Lung microvascular endothelial cell (primary cell): Measurements from ENCODE around the gene STARD4. TPM values are rescaled to one million over a fixed set of nuclear protein-coding genes. Genes with fewer than 3 reads are reported as not detected.

Source experiments
- DNase-seq, 2 donors: peaks; one replicate each; pipeline versions ENCODE4 v3.0.0 to v3.0.0-alpha.2; 2010; ENCODE audit warnings: low read depth in 2 of 2
- total RNA-seq: library from RNA; depleted of rRNA; stranded (reverse); fragments of >200 nt; gene quantifications from 2 replicates; pipeline ENCODE4 v1.2.1, GENCODE V29; 2014

Gene STARD4
- total RNA-seq, 1 donor from 2014 or later: 42.5 TPM

DNA sequence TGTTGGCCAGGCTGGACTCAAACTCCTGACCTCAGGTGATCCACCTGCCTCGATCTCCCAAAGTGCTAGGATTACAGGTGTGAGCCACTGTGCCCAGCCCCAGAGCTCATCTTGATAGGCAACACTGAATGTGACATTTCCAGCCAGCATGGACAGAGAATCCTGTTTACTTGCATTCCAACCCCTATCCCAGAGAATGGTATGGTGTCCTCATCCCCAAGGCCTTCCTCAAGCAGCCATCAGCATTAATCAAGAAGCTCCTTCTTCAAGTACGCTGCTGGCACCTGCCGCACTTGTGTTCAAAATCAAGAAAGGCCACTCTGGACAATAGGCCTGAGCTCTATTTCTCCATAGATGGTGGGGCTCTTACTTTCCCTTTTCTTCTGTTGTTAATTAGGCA is 40.2 kb downstream of the STARD4 start:
- no peak for DNase-seq

DNA sequence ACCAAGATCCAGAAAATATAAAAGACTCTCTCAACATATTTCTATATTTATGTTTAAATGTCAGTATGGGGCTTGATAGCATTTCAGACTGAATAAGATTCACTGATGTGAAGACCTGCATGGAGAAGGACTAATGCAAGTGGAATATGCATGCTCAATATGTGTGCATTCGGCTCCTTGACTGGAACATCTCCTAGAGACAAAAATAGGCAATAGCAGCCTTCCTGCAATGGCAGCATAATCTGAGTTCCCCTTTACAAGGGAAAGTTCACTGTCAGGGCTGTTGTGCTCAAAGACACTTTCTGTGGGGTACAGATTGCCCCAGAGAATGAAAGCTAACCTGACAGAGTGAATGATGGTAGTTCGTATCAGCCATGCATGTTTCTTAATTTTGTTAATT is 42.4 kb downstream of the STARD4 start:
- no peak for DNase-seq

DNA sequence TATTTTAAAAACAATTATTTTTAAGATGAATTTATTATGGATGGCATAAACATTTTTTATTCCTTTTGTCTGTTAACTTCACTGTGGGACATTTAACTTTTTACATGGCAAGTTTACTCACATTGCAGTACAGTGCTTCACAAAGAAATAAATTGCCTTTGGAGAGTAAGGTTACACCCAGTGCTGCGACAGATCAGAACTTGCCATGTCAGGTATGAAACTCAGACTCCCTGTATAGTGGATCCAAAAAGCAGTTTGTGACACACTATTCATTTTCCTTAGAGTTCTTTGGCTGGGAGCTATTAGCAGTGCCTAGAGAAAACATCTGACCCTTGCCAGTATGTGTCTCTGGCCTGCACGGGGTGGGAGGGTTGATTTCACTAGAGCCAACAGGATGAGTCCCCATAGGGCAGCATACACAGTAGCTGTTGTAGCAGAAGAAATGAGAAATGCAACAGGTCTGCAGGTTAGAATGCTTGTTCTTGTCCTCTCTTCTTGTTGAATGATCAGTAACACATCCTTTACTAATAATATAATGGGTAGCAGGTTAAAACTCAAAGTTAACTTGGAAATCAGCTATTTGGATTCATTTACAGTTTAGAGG is 42.9 kb downstream of the STARD4 start:
- DNase-seq: no peak

DNA sequence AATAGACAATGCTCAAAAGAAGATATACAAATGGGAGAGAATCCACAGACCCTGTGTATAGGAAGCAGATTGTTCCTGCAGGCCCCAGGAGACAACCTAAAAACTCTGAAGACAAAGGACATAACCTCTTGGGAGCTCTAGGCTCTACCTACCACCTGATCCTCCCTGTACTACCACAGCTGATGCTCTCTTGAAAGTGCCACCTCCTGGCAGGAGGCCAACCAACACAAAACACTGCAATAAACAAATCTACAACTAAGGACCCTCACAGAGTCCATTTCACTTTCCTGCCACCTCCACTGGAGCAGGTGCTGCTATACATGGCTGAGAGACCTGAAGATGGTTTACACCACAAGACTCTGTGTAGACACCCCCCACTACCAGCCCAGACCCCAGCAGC is 49.0 kb downstream of the STARD4 start:
- DNase-seq: no peak

DNA sequence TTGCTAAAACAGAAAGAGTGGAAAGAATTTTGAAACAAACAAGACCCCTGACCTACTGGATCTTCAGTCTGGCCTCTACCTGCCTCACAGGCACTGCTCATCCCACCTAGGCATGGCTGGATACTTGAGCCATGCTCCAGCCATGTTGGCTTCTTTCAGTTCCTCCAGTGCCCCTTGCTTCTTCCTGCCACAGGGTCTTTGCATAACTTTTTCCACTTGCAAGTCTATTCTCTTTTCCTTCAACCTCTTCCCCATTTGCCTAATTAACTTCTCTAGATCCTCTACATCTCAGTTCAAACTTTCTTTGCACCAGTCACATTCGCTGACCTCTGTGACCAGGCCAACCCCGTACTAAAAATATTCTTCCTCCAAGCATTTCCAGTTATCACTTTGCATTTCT is 50.4 kb downstream of the STARD4 start:
- no peak for DNase-seq

DNA sequence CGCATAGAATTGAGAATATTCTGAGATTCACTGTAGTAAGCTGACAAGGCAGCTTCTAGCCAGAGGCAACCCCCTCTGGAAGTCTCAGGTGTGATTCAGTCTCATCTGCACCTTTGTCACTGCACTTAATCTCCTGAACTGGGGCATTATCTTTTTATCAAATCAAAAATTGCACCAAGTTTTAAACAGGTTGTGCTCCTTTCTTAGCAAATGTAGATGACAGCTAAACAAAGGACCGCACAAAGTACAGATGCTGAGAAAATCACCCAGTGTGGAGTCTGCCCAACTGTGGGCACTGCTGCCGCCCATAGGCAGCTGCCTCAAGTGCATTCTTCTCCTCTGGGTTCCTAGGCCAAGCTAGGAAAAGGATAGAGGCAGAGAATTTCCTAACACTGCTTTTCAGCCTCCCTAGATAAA is 51.1 kb downstream of the STARD4 start:
- DNase-seq: peak; percentile 30 to 31

DNA sequence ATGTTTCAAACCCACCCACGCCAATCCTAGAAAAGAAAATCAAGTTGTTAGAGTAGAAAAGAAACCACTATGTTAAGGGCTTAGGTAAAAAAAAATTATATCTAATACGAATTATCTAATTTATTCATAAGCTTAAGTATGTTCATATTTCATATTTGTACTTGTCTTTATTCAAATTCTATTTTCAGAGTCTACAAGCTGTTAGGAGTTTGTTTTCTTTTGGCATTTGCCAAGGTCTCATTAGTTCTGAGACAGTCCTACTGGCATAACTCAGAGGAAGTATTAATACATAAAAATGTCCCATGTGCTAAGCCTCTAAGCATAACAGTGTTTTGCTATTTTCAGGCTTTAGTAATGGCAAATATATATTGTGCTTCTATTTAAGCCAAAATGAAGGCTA is 57.6 kb downstream of the STARD4 start:
- DNase-seq: no peak

DNA sequence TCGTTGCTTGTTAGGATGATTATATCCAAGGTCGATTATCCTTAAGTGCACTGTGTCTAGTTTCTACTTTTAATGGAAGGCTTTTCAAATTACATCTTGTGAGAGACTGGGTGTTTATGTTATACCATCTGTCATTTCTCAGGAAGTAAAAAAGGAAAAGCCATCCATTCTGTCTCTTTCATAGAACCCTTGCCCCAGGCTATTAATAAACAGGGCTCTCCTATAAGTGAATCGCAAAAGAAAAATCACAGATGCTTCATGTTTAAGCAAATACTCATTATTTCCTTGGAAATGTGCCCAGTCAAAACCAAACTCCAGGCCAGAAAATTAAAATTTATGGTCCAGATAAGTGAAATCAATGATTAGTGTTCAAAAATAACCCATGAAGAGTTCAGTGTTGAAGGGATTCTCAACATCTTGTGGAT is 58.1 kb downstream of the STARD4 start:
- DNase-seq: peak in 1 of 2 donors; percentile 4

DNA sequence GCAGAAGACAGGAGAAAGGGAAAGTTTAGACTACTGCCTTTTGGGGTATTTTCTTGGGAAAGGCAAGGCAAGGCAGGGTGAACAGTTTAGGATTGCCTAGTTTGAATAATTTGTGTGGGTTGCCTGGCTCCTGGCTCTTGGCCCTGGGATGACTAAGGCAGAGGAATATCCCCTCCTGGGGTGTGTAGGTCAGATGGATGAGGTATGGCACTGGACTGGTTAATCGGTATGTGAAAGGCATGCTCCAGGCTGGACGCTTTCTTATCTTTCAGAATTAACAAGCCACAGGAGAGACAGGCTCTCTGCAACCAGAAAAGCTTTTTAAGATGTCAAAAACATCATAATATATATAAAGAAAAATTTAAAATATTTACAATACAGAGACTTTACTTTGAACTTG is 58.6 kb downstream of the STARD4 start:
- DNase-seq: no peak

DNA sequence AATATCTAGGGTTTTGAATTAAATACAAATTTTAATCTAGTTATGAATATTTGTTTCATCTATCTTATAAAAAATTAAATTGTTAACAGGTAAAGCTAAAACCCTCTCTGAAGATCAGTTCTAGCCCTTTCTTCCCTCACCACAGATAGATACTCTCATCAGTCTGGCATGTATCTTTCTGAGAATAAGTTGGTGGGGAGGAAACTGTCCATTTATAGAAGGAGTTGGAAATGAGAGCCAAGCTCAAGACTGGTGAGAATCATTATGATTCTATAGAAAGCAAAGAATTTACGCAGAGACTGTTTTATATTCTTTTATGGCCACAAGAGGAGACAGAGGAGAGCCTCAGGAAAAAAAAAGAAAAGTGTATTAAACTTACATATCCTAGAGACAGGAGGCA is 59.0 kb downstream of the STARD4 start:
- DNase-seq: no peak

DNA sequence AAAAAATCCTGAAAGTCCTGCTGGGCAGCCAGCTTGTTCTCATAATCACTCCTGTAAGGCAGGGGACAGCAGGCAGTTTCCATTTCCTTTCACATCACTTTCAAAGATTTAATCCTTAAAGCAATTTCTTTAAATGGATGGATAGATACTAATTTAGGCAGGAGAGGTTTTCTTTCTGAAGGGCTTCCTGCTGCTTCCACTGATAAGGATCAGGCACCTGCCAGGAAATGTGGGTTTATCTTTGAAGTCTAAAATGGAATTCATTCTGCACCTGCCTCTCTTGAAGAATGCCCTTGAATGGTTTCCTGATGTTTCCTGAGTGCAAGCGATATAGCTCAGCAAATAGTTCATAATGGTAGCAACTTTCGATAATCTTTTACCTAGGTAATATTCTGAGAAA is 64.5 kb downstream of the STARD4 start:
- DNase-seq: no peak

DNA sequence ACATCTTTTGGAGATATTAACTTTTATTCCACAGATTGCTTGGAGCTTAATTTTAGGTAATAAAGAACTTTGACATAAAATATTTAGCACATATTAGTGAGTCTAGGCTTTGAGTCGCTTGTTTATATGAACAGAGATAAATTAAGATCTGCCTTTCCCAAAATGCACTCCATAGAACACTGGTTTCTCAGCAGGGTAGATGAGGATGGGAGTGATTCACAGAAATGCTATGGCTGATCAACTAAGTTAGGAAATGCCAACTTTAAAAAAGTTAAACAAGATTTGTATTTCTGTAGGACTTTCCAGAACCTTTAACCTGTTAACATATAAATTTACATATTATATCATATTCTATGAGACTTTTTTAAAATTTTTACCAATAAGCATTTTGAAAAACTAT is 65.2 kb downstream of the STARD4 start:
- no peak for DNase-seq

Other genes starting within 250 kb of the STARD4 start
- gene NREP, start 244.7 kb upstream of the STARD4 start, total RNA-seq: 9.3 and 12.4 TPM in 2 replicates